HEK293T (cell line): ENCODE data around the gene ZC3H15.

Experiments used
- ELF4 ChIP-seq: fragments of 450-650 bp; IDR thresholded peaks from 2 replicates; pipeline ENCODE4 v1.6.1; 2017; ENCODE audit warnings: antibody characterized with exemption
- SP1 ChIP-seq: fragments of 450-650 bp; IDR thresholded peaks from 2 replicates; pipeline ENCODE4 v1.6.1; 2017

GRCh38 chr2:186466743-186467142, 19.3 kb upstream of the ZC3H15 start:
- no peak for TF ChIP-seq ELF4
- TF ChIP-seq SP1: no peak
